Measurements from ENCODE around the gene CTDSP1.
A peak's percentile ranks its signal among the peaks of the same experiment; 100 is the strongest.

The CTDSP1 gene
- total RNA-seq = 78.2 to 116 (median 102) reads per million in 4 donors

GRCh38 chr2:218399391-218400166 is at the start of gene CTDSP1:
TSS of gene CTDSP1 (plus strand) at chr2:218399868. CDS start at chr2:218400091, 223 bp downstream.
- peak; percentile 80 to 95 (median 85) for DNase-seq

DNA sequence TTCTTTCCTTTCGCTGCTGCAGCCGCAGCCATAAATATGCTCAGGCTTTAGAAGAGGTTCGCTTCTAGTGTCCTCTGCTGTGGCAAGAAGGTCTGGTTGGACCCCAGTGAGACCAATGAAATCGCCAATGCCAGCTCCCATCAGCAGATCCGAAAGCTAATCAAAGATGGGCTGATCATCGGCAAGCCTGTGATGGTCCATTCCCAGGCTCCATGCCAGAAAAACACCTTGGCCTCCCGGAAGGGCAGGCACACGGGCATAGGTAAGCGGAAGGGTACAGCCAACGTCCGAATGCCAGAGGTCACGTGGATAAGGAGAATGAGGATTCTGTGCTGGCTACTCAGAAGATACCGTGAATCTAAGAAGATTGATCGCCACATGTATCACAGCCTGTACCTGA is 45.6 kb upstream of the CTDSP1 start:
- DNase-seq = no peak

DNA sequence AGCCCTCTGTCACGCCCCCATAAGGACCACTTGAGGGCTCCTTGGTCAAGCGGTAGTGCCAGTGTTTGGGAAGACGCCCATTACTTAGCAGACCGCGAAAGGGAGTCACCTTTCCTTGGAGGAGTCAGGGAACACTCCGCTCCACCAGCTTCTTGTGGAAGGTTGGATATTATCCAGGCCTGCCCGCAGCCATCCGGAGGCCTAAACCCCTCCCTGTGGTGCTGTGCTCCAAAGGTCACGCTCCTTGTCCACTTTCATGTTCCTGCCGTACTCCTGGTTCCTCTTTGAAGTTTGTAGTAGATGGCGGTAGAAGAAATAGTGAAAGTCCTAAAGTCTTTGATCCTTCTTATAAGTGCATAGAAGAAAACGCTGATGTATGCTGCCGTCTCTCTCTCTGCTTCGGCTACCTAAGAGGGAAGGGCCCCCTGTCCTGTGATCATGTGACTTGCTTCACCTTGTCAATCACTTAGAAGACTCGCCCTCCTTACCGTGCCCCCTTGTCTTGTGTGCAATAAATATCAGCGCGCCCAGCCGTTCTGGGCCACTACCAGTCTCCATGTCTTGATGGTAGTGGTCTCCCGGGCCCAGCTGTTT is 44.7 kb upstream of the CTDSP1 start:
- DNase-seq = no peak

DNA sequence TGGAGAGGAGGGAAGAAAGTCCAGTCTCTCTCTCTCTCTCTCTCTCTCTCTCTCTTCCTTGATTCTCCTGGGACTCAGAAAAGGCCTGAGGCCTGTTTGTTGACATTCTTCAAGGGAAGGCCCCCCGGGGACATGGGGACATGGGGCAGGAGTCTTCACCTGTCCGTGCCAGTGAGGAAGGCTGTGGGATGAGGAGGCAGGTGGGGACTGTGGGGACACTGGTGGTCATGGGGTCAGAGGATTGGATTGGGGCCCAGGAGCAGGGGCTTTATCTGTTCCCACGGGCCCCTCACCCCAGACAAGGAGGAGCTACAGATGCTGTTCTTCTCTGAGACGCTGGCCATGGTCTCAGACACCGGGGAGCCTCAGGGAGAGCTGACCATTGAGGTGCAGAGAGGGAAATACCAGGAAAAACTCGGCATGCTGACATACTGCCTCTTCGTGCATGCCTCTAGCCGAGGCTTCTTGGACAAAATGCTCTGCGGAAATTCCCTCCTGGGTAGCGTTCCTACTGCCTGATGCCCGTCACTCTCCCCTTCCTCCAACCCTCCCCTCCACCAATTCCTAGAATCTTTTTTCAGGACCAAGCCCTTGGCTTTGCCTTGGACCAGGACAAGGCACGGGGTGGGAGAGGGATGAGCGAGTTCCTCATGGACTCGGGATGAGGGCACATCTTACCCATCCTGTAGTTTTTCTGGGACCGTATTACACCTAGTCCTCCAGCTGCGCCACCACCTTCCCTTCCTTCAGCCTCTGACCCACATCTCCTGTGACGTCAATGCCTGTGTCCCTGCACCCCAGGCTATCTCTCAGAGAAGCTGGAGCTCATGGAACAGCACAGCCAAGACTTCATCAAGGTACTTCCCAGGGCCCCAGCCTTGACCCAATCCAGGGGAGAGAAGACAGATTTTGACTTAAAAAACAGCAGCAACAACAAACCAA is 42.2 kb upstream of the CTDSP1 start:
- DNase-seq = no peak

DNA sequence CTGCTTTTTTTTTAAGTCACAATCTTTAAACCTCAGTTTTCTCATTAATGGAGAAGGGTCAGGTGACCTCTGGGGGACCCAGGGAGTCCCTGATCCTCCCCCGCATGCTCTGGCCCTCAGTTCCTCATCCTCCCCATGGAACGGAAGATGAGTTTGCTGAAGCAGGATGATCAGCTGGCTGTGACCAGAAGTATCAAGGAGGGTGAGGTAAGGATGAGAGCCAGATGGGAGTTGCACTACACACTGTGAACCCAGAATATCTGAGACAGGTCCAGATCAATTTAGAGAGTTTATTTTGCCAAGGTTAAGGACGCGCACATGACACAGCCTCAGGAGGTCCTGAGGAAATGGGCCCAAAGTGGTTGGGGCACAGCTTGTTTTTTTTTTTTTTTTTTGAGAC is 39.2 kb upstream of the CTDSP1 start:
- DNase-seq = no peak

DNA sequence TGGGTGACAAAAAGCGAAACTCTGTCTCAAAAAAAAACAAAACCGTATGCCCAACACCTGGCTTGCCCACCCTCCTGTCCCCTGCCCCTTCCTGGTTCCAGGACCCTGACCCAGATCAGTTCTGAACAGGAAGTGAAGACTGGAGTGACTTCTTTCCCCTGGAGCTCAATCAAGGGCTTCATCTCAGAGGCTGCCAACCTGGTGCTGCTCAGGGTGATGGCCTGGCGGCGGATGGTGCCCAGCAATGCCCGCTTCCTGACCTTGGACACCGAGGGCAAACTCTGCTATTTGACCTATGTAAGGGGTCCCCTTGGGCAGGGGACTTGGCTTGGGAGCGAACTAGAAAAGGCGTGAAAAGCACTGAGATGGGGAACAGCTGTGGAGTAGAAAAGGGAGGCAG is 37.1 kb upstream of the CTDSP1 start:
- DNase-seq = no peak

GRCh38 chr2:218363736-218364135 is 35.9 kb upstream of the CTDSP1 start:
- DNase-seq = no peak

DNA sequence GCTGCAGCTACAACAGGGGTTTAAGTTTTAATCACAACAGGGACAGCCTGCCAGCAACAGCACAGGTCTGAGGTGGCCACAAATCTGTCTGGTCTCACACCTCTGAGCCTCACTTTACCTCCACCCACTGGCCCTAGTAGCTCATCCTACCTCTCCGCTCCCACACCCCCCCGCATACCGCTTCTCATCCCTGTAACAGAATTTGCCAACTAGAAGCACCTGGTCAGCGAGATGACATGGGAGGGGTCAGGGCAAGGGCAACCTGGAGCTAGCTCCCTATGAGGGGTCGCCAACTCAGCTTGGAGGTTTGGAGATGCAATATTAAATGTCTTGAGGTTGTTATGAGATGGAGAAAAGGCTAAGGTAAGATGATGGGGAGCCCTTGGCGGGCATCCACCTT is 35.5 kb upstream of the CTDSP1 start:
- DNase-seq = no peak

DNA sequence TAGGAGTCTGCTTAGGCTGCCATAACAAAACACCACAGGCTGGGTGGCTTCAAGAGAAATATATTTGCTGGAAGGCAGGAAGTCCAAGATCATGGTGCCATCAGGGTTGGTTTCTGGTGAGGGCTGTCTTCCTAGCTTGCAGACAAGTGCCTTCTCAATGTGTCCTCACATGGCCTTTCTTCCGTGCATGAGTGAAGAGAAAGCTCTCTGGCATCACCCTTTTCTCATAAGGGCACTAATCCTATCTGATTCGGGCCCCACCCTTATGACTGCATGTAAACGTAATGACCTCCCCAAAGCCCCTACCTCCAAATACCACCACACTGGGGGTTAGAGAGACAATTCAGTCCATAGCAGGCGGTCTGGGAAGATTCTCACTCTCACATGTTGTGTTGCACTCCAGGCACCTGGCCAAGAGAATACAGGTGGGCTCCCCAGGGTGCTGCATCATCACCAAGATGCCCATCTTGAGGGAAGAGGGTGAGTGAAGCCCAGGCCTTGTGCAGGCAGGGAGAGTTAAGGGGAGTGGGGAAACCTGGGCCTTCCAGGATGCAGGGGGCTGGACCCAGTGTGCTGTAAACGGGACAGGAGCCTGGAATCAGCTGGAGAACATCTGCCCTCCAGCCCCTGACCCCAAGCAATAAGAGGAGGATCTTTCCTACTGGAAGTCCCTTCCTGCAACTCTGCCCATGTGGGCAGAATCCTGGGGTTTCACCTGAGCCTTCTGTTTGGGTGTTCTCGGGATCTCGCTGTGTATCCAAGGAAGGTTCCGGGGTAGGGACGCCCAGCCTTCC is 32.9 kb upstream of the CTDSP1 start:
- DNase-seq = no peak

GRCh38 chr2:218367415-218368149 is 32.1 kb upstream of the CTDSP1 start:
- DNase-seq = peak; percentile 51 to 68 (median 65)

- DNase-seq = no peak
Measured at GRCh38 chr2:218368150-218368528, 31.5 kb upstream of the CTDSP1 start.

GRCh38 chr2:218368621-218369153 is 31.0 kb upstream of the CTDSP1 start:
- no peak for DNase-seq

- DNase-seq = no peak
Measured at GRCh38 chr2:218369330-218369729, 30.3 kb upstream of the CTDSP1 start.

DNA sequence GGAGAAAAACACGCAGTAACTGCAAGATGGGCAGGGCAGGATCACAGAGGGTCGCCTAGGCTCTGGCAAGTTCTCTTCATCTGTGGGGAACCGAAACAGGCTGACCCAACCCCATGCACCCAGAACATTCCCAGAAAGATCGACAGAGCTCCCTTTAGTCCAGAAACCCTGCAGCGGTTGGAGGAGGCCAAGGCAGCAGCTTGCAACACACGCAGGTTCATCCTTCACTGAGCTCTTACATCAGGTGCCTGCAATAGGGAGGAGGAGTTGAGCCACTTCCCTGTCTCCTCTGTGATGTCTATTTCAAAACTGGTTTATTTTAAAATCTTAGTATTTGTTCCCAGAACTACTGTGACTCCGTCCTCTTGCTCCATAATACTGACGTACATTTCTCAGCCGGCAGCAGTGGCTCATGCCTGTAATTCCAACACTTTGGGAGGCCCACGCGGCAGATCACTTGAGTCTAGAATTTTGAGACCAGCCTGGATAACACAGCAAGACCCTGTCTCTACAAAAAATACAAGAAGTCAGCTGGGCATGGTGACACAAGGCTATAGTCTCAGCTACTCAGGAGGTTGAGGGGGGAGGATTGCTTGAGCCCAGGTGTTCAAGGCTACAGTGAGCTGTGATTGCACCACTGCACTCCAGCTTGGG is 29.1 kb upstream of the CTDSP1 start:
- no peak for DNase-seq

- no peak for DNase-seq
Measured at GRCh38 chr2:218371983-218372350, 27.7 kb upstream of the CTDSP1 start.

DNA sequence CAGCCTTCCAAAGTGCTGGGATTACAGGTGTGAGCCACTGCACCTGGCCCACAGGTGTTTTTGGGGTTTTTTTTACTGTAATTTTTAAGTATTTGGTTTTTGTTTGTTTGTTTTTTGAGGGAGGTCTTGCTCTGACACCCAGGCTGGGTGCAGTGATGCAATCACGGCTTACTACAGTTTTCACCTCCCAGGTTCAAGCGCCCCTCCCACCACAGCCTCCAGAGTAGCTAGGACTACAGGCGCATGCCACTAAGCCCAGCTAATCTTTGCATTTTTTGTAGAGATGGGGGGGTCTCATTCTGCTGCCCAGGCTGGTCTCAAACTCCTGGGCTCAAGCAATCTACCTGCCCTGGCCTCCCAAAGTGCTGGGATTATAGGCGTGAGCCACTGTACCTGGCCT is 24.9 kb upstream of the CTDSP1 start:
- no peak for DNase-seq

GRCh38 chr2:218375212-218375611 is 24.5 kb upstream of the CTDSP1 start:
- DNase-seq = no peak

DNA sequence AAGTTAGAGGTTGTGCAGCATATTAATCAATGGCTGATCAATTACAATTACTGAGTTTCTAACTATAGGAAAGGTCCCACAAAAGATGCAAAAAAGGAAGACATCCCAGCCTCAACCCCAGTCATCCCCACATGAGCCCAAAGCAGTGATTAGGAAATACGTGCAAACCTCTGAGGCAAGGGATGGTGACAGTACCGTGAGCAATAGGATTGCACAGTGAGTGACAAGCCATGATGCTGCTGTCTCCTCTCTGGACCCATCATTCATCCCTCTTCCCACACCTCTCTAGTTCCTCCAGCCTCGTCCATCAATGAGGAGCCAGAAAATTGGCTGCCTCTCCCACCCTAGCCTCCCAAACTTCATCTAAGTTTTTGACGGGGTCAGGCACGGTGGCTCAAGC is 21.6 kb upstream of the CTDSP1 start:
- DNase-seq = no peak

DNA sequence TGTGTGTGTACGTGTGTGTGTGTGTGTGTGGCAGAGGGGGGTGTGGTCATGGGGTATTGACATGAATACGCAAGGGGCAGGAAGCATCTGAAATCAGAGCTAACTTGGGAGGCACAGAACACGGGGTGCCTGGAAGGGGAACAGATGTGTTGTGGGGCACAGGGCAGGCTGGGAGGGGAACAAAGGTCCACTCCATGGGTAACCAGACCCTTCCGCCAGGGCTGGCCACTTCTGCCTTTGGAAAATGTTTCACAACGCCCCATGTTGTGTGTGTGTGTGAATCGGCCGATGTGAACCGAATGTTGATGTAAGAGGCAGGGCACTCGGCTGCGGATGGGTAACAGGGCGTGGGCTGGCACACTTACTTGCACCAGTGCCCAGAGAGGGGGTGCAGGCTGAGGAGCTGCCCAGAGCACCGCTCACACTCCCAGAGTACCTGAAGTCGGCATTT is 17.7 kb upstream of the CTDSP1 start, which contains the start of gene SLC11A1:
Gene SLC11A1, plus strand, starts transcription at position 358 of the 451 bp plus-strand sequence. CDS start 96 bp downstream, outside the sequence.
- no peak for DNase-seq

DNA sequence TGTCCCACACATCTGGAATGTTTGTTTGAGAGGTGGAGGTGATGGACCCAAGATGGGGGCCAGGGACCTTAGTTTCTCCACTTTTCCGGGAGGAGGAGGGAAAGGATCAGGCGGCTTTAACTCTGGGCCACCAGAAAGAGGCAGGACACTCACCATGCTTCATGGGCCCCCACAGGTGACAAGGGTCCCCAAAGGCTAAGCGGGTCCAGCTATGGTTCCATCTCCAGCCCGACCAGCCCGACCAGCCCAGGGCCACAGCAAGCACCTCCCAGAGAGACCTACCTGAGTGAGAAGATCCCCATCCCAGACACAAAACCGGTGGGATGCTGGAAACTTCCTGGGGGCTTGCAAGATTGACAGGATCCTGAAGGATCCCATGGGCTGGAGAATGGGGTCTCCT is 16.9 kb upstream of the CTDSP1 start:
- no peak for DNase-seq

Measured in T-helper 1 cell (primary cell).